ENCODE data around the gene BRD3.
"Not testable (repeated sequence)": the region's sequence is repeated elsewhere in the genome, so short reads cannot be mapped to it uniquely, and the experiment has no call there.

Gene BRD3

GRCh38 chr9:134067904-134068743 is at the start of gene BRD3:
Gene BRD3, minus strand, starts transcription at chr9:134068026. Its CDS starts 14,549 bp downstream, at chr9:134053477.
- peak within 1 kb of the TSS; percentile 90 for H3K27ac Mint-ChIP-seq
- H3K4me3 Mint-ChIP-seq = peak within 1 kb of the TSS; percentile 92
- peaks cover 31% of the 10 kb centered on the region for H3K4me1 Mint-ChIP-seq (ENCODE audit: low read depth)
- H3K9me3 Mint-ChIP-seq = no peaks in the 10 kb centered on the region
- peaks cover 12% of the 10 kb centered on the region for H3K36me3 Mint-ChIP-seq (ENCODE audit: low read depth)
- H3K27me3 Mint-ChIP-seq = peaks cover 21% of the 10 kb centered on the region
- peak; percentile 87 for DNase-seq

GRCh38 chr9:134112561-134112960 is 44.7 kb upstream of the BRD3 start:
- Mint-ChIP-seq H3K4me3 (no peak overlapping the region), H3K4me1 (ENCODE audit: low read depth) (no peaks in the 10 kb centered on the region), H3K27me3 (no peaks in the 10 kb centered on the region), H3K36me3 (ENCODE audit: low read depth) (no peaks in the 10 kb centered on the region), H3K9me3 (no peaks in the 10 kb centered on the region), H3K27ac (no peak overlapping the region)
- DNase-seq = no peak

GRCh38 chr9:134111064-134111463 is 43.2 kb upstream of the BRD3 start:
- H3K27ac Mint-ChIP-seq = no peak overlapping the region
- DNase-seq = no peak
- no peaks in the 10 kb centered on the region for H3K9me3 Mint-ChIP-seq
- no peaks in the 10 kb centered on the region for H3K36me3 Mint-ChIP-seq (ENCODE audit: low read depth)
- H3K27me3 Mint-ChIP-seq = peaks cover 7% of the 10 kb centered on the region
- no peaks in the 10 kb centered on the region for H3K4me1 Mint-ChIP-seq (ENCODE audit: low read depth)
- H3K4me3 Mint-ChIP-seq = no peak overlapping the region

GRCh38 chr9:134103391-134103998 is 35.7 kb upstream of the BRD3 start:
- H3K27ac Mint-ChIP-seq = no peak overlapping the region
- H3K27me3 Mint-ChIP-seq = peaks cover 41% of the 10 kb centered on the region
- H3K36me3 Mint-ChIP-seq (ENCODE audit: low read depth) = no peaks in the 10 kb centered on the region
- no peak overlapping the region for H3K4me3 Mint-ChIP-seq
- H3K9me3 Mint-ChIP-seq = no peaks in the 10 kb centered on the region
- H3K4me1 Mint-ChIP-seq (ENCODE audit: low read depth) = peaks cover 3% of the 10 kb centered on the region
- no peak for DNase-seq

- no peak overlapping the region for H3K27ac Mint-ChIP-seq
- H3K4me1 Mint-ChIP-seq (ENCODE audit: low read depth) = peaks cover 3% of the 10 kb centered on the region
- H3K4me3 Mint-ChIP-seq = no peak overlapping the region
- H3K27me3 Mint-ChIP-seq = peaks cover 44% of the 10 kb centered on the region
- H3K36me3 Mint-ChIP-seq (ENCODE audit: low read depth) = no peaks in the 10 kb centered on the region
- DNase-seq = no peak
- H3K9me3 Mint-ChIP-seq = no peaks in the 10 kb centered on the region
Observed at GRCh38 chr9:134101623-134102149, 33.9 kb upstream of the BRD3 start.

- not testable (repeated sequence) for H3K4me1 Mint-ChIP-seq (ENCODE audit: low read depth); H3K9me3 Mint-ChIP-seq; DNase-seq; H3K36me3 Mint-ChIP-seq (ENCODE audit: low read depth); H3K27ac Mint-ChIP-seq; H3K4me3 Mint-ChIP-seq
- H3K27me3 Mint-ChIP-seq = peaks cover 38% of the 10 kb centered on the region
Observed at GRCh38 chr9:134101133-134101532, 33.3 kb upstream of the BRD3 start.

GRCh38 chr9:134100040-134100439 is 32.2 kb upstream of the BRD3 start:
- peaks cover 32% of the 10 kb centered on the region for H3K27me3 Mint-ChIP-seq
- H3K9me3 Mint-ChIP-seq = no peaks in the 10 kb centered on the region
- no peaks in the 10 kb centered on the region for H3K36me3 Mint-ChIP-seq (ENCODE audit: low read depth)
- H3K27ac Mint-ChIP-seq = no peak overlapping the region
- H3K4me3 Mint-ChIP-seq = no peak overlapping the region
- DNase-seq = no peak
- H3K4me1 Mint-ChIP-seq (ENCODE audit: low read depth) = peaks cover 3% of the 10 kb centered on the region

GRCh38 chr9:134099123-134099761 is 31.4 kb upstream of the BRD3 start:
- peaks cover 30% of the 10 kb centered on the region for H3K27me3 Mint-ChIP-seq
- H3K27ac Mint-ChIP-seq = no peak overlapping the region
- no peak overlapping the region for H3K4me3 Mint-ChIP-seq
- no peaks in the 10 kb centered on the region for H3K9me3 Mint-ChIP-seq
- no peaks in the 10 kb centered on the region for H3K36me3 Mint-ChIP-seq (ENCODE audit: low read depth)
- DNase-seq = peak; percentile 50
- H3K4me1 Mint-ChIP-seq (ENCODE audit: low read depth) = peaks cover 3% of the 10 kb centered on the region

GRCh38 chr9:134089972-134090371 is 22.1 kb upstream of the BRD3 start:
- no peak for DNase-seq
- Mint-ChIP-seq H3K36me3 (ENCODE audit: low read depth) (no peaks in the 10 kb centered on the region), H3K27me3 (peaks cover 12% of the 10 kb centered on the region), H3K4me1 (ENCODE audit: low read depth) (no peaks in the 10 kb centered on the region), H3K9me3 (peaks cover 3% of the 10 kb centered on the region), H3K27ac (no peak overlapping the region), H3K4me3 (no peak overlapping the region)

GRCh38 chr9:134088063-134088725 is 20.4 kb upstream of the BRD3 start:
- Mint-ChIP-seq H3K27me3 (peaks cover 5% of the 10 kb centered on the region), H3K4me3 (no peak overlapping the region), H3K4me1 (ENCODE audit: low read depth) (no peaks in the 10 kb centered on the region), H3K27ac (no peak overlapping the region), H3K36me3 (ENCODE audit: low read depth) (no peaks in the 10 kb centered on the region), H3K9me3 (peaks cover 3% of the 10 kb centered on the region)
- DNase-seq = no peak

GRCh38 chr9:134085674-134086073 is 17.8 kb upstream of the BRD3 start:
- Mint-ChIP-seq H3K36me3 (ENCODE audit: low read depth) (no peaks in the 10 kb centered on the region), H3K9me3 (peaks cover 3% of the 10 kb centered on the region), H3K27ac (no peak overlapping the region), H3K27me3 (peaks cover 11% of the 10 kb centered on the region), H3K4me3 (no peak overlapping the region), H3K4me1 (ENCODE audit: low read depth) (no peaks in the 10 kb centered on the region)
- DNase-seq = no peak

GRCh38 chr9:134083451-134083850 is 15.6 kb upstream of the BRD3 start:
- H3K4me3 Mint-ChIP-seq = no peak overlapping the region
- H3K4me1 Mint-ChIP-seq (ENCODE audit: low read depth) = no peaks in the 10 kb centered on the region
- peaks cover 7% of the 10 kb centered on the region for H3K9me3 Mint-ChIP-seq
- no peak for DNase-seq
- peaks cover 20% of the 10 kb centered on the region for H3K27me3 Mint-ChIP-seq
- no peaks in the 10 kb centered on the region for H3K36me3 Mint-ChIP-seq (ENCODE audit: low read depth)
- H3K27ac Mint-ChIP-seq = no peak overlapping the region

GRCh38 chr9:134076644-134077043 is 8.8 kb upstream of the BRD3 start:
- no peak for DNase-seq
- Mint-ChIP-seq H3K27me3 (peaks cover 23% of the 10 kb centered on the region), H3K9me3 (peaks cover 13% of the 10 kb centered on the region), H3K27ac (no peak overlapping the region), H3K4me1 (ENCODE audit: low read depth) (no peaks in the 10 kb centered on the region), H3K4me3 (no peak overlapping the region), H3K36me3 (ENCODE audit: low read depth) (peaks cover 3% of the 10 kb centered on the region)

- H3K4me3 Mint-ChIP-seq; H3K27ac Mint-ChIP-seq; H3K4me1 Mint-ChIP-seq (ENCODE audit: low read depth); H3K36me3 Mint-ChIP-seq (ENCODE audit: low read depth); DNase-seq: not testable (repeated sequence)
- Mint-ChIP-seq H3K9me3 (peaks cover 13% of the 10 kb centered on the region), H3K27me3 (peaks cover 25% of the 10 kb centered on the region)
Observed at GRCh38 chr9:134075689-134076088, 7.9 kb upstream of the BRD3 start.

Data from activated T-cell treated with anti-CD3 and anti-CD28 coated beads, Interleukin-2, amount 50 U/mL, for 24 hours (primary cell).